H1 (cell line): Measurements from ENCODE around the gene CSF3R. TPM values are rescaled to one million over a fixed set of nuclear protein-coding genes. Genes with fewer than 3 reads are reported as not detected.

ENCODE experiments used
- CBX5 ChIP-seq: fragments of 300-800, 300-1000 bp; sonication (generic); IDR thresholded peaks from 2 replicates; pipeline ENCODE4 v1.7.1; 2016; ENCODE audit warnings: antibody characterized with exemption, low read length, low read depth
- EZH2 ChIP-seq: fragments of 200-600 bp; sonication (generic); IDR thresholded peaks from 2 replicates; pipeline ENCODE4 v1.7.1; 2012; ENCODE audit warnings: low read depth, mild to moderate bottlenecking, moderate library complexity, low read length, inconsistent platforms; ENCODE audit not compliant: severe bottlenecking
- JUN ChIP-seq: IDR thresholded peaks from 2 replicates; pipeline ENCODE4 v1.6.1; 2011; ENCODE audit warnings: low read depth, mild to moderate bottlenecking, improper control_type of control experiment, low read length
- KDM1A ChIP-seq: fragments of 200-600, 300-600 bp; sonication (generic); IDR thresholded peaks from 2 replicates; pipeline ENCODE4 v1.7.1; 2016; ENCODE audit warnings: mild to moderate bottlenecking, low read length, borderline replicate concordance
- RAD21 ChIP-seq, 2 experiments: IDR thresholded peaks in 1 of 2; conservative IDR thresholded peaks in 1 of 2; 2 replicates each; pipeline ENCODE4 v1.6.1; 2011; ENCODE audit warnings: low read depth in 2 of 2, low read length in 2 of 2, improper control_type of control experiment in 1 of 2, inconsistent platforms in 1 of 2, mild to moderate bottlenecking in 1 of 2, moderate library complexity in 1 of 2
- RBBP5 ChIP-seq: IDR thresholded peaks from 2 replicates; pipeline ENCODE4 v1.7.1; 2012; ENCODE audit warnings: low read depth, mild to moderate bottlenecking, inconsistent platforms, low read length, moderate library complexity, borderline replicate concordance
- TAF7 ChIP-seq: optimal IDR thresholded peaks from 2 replicates; pipeline ENCODE3; 2011; ENCODE audit warnings: low read depth, mild to moderate bottlenecking, inconsistent platforms, low read length, moderate library complexity, borderline replicate concordance
- polyA plus RNA-seq, 7 experiments: library from polyadenylated mRNA; depleted of rRNA in 3 of 7; stranded (reverse) in 5 of 7; unstranded in 2 of 7; fragments of >200 nt in 5 of 7; fragments of 200-250 nt in 2 of 7; gene quantifications; 1 replicate in 5 of 7; 2 replicates in 1 of 7; 4 replicates in 1 of 7; pipeline versions ENCODE4 v1.2.1 to v1.2.3, GENCODE V29; 2011 to 2013; ENCODE audit warnings: missing spikeins in 2 of 7, mixed read lengths in 2 of 7
- total RNA-seq: library from RNA; stranded (reverse); fragmentation: NEBNext Ultra II Directional; extraction: Animal tissue kit (Norgen Biotek cat#: 25700); gene quantifications from 2 replicates; pipeline ENCODE4 v1.2.1, GENCODE V29; 2021
- TF ChIP-seq, protein P1 (sequence below): fragments of 300-600 bp; sonication (generic); IDR thresholded peaks from 2 replicates; pipeline ENCODE4 v1.7.1; 2012; ENCODE audit warnings: low read length, moderate library complexity, mild to moderate bottlenecking, inconsistent platforms; ENCODE audit not compliant: insufficient replicate concordance
- TF ChIP-seq, protein P2 (sequence below): IDR thresholded peaks from 2 replicates; pipeline ENCODE4 v1.6.1; 2012; ENCODE audit warnings: low read length, inconsistent platforms

The CSF3R gene
- total and polyA plus RNA-seq, 2 of the 8 experiments (the other 6 are each of a cell fraction or from before 2014, with no cell fraction given): not detected

DNA sequence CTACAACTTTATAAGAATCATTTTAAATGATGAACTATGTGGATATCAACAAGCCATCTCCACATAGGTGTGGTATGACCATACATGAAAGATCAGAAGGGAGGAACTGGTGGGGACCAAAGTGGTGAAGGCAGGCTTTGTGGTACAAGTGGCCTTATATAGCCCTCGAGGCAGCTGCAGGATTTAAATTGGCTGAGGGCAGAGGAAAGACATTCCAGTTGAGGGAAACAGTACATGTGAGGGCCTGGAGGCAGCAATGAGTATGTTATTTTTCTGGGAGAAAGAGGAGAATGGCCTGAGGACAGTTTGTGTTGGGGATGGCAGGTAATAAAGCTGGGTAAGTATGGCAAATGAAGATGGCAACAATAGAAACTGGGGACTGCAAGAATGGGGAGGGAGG is 49.6 kb downstream of the CSF3R start (continued):
- TF ChIP-seq, protein P1, sequence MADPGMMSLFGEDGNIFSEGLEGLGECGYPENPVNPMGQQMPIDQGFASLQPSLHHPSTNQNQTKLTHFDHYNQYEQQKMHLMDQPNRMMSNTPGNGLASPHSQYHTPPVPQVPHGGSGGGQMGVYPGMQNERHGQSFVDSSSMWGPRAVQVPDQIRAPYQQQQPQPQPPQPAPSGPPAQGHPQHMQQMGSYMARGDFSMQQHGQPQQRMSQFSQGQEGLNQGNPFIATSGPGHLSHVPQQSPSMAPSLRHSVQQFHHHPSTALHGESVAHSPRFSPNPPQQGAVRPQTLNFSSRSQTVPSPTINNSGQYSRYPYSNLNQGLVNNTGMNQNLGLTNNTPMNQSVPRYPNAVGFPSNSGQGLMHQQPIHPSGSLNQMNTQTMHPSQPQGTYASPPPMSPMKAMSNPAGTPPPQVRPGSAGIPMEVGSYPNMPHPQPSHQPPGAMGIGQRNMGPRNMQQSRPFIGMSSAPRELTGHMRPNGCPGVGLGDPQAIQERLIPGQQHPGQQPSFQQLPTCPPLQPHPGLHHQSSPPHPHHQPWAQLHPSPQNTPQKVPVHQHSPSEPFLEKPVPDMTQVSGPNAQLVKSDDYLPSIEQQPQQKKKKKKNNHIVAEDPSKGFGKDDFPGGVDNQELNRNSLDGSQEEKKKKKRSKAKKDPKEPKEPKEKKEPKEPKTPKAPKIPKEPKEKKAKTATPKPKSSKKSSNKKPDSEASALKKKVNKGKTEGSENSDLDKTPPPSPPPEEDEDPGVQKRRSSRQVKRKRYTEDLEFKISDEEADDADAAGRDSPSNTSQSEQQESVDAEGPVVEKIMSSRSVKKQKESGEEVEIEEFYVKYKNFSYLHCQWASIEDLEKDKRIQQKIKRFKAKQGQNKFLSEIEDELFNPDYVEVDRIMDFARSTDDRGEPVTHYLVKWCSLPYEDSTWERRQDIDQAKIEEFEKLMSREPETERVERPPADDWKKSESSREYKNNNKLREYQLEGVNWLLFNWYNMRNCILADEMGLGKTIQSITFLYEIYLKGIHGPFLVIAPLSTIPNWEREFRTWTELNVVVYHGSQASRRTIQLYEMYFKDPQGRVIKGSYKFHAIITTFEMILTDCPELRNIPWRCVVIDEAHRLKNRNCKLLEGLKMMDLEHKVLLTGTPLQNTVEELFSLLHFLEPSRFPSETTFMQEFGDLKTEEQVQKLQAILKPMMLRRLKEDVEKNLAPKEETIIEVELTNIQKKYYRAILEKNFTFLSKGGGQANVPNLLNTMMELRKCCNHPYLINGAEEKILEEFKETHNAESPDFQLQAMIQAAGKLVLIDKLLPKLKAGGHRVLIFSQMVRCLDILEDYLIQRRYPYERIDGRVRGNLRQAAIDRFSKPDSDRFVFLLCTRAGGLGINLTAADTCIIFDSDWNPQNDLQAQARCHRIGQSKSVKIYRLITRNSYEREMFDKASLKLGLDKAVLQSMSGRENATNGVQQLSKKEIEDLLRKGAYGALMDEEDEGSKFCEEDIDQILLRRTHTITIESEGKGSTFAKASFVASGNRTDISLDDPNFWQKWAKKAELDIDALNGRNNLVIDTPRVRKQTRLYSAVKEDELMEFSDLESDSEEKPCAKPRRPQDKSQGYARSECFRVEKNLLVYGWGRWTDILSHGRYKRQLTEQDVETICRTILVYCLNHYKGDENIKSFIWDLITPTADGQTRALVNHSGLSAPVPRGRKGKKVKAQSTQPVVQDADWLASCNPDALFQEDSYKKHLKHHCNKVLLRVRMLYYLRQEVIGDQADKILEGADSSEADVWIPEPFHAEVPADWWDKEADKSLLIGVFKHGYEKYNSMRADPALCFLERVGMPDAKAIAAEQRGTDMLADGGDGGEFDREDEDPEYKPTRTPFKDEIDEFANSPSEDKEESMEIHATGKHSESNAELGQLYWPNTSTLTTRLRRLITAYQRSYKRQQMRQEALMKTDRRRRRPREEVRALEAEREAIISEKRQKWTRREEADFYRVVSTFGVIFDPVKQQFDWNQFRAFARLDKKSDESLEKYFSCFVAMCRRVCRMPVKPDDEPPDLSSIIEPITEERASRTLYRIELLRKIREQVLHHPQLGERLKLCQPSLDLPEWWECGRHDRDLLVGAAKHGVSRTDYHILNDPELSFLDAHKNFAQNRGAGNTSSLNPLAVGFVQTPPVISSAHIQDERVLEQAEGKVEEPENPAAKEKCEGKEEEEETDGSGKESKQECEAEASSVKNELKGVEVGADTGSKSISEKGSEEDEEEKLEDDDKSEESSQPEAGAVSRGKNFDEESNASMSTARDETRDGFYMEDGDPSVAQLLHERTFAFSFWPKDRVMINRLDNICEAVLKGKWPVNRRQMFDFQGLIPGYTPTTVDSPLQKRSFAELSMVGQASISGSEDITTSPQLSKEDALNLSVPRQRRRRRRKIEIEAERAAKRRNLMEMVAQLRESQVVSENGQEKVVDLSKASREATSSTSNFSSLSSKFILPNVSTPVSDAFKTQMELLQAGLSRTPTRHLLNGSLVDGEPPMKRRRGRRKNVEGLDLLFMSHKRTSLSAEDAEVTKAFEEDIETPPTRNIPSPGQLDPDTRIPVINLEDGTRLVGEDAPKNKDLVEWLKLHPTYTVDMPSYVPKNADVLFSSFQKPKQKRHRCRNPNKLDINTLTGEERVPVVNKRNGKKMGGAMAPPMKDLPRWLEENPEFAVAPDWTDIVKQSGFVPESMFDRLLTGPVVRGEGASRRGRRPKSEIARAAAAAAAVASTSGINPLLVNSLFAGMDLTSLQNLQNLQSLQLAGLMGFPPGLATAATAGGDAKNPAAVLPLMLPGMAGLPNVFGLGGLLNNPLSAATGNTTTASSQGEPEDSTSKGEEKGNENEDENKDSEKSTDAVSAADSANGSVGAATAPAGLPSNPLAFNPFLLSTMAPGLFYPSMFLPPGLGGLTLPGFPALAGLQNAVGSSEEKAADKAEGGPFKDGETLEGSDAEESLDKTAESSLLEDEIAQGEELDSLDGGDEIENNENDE: no peak
- TF ChIP-seq, protein P2, sequence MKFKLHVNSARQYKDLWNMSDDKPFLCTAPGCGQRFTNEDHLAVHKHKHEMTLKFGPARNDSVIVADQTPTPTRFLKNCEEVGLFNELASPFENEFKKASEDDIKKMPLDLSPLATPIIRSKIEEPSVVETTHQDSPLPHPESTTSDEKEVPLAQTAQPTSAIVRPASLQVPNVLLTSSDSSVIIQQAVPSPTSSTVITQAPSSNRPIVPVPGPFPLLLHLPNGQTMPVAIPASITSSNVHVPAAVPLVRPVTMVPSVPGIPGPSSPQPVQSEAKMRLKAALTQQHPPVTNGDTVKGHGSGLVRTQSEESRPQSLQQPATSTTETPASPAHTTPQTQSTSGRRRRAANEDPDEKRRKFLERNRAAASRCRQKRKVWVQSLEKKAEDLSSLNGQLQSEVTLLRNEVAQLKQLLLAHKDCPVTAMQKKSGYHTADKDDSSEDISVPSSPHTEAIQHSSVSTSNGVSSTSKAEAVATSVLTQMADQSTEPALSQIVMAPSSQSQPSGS: no peak
- no peak for TF ChIP-seq TAF7
- TF ChIP-seq RBBP5: no peak
- TF ChIP-seq JUN: no peak
- TF ChIP-seq EZH2: no peak
- TF ChIP-seq KDM1A: no peak
- no peak for TF ChIP-seq CBX5
- TF ChIP-seq RAD21 (IDR thresholded peaks at IDR 0.05 in 1 of 2, conservative IDR thresholded peaks at IDR 0.05 in 1 of 2; ENCODE audit: low read depth in 2 of 2, low read length in 2 of 2): no peak
